ENCODE measurements around the gene AMPD3.

DNA sequence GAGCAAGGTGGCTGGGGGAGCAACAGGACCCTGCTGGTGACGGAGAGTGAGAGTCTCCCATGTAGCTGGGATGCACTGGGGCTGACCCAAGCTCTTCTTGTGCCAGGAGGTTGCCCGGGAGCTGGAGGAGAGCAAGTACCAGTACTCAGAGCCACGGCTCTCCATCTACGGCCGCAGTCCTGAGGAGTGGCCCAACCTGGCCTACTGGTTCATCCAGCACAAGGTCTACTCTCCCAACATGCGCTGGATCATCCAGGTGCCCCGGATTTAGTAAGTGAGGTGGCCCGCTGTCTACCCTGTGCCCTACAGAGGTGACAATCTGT is 40.4 kb downstream of the AMPD3 start:
- TF ChIP-seq, protein P1, sequence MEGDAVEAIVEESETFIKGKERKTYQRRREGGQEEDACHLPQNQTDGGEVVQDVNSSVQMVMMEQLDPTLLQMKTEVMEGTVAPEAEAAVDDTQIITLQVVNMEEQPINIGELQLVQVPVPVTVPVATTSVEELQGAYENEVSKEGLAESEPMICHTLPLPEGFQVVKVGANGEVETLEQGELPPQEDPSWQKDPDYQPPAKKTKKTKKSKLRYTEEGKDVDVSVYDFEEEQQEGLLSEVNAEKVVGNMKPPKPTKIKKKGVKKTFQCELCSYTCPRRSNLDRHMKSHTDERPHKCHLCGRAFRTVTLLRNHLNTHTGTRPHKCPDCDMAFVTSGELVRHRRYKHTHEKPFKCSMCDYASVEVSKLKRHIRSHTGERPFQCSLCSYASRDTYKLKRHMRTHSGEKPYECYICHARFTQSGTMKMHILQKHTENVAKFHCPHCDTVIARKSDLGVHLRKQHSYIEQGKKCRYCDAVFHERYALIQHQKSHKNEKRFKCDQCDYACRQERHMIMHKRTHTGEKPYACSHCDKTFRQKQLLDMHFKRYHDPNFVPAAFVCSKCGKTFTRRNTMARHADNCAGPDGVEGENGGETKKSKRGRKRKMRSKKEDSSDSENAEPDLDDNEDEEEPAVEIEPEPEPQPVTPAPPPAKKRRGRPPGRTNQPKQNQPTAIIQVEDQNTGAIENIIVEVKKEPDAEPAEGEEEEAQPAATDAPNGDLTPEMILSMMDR (optimal IDR thresholded peaks at IDR 0.05 in 1 of 3, IDR thresholded peaks at IDR 0.05 in 1 of 3, conservative IDR thresholded peaks at IDR 0.05 in 1 of 3; ENCODE audit: extremely low read depth in 1 of 3, insufficient read depth in 2 of 3, low read length in 3 of 3), result no peak
- TF ChIP-seq EZH2 (IDR thresholded peaks at IDR 0.05; ENCODE audit: low read length), result no peak

Data from keratinocyte (primary cell).